H9 (cell line): ENCODE results near the gene LIMK2. TPM values are rescaled to one million over a fixed set of nuclear protein-coding genes. Genes with fewer than 3 reads are reported as not detected.
A peak's percentile ranks its signal among the peaks of the same experiment; 100 is the strongest.
"Not testable (repeated sequence)": the region's sequence is repeated elsewhere in the genome, so short reads cannot be mapped to it uniquely, and the experiment has no call there.

Experiments used
- DNase-seq: peaks from one replicate; pipeline ENCODE4 v3.0.0-alpha.2; 2017
- H2AFZ ChIP-seq: one replicate; pipeline ENCODE4 v1.6.1; 2013; ENCODE audit warnings: mild to moderate bottlenecking, low read length, control low read depth, moderate library complexity
- H2AK5ac ChIP-seq: 2 replicates; pipeline ENCODE4 v1.6.1; 2013; ENCODE audit warnings: low read length, control low read depth, mixed read lengths; ENCODE audit not compliant: insufficient read length
- H2BK120ac ChIP-seq: one replicate; pipeline ENCODE4 v1.6.1; 2013; ENCODE audit warnings: low read depth, mild to moderate bottlenecking, low read length, control low read depth, inconsistent platforms; ENCODE audit not compliant: poor library complexity, severe bottlenecking
- H2BK12ac ChIP-seq: 2 replicates; pipeline ENCODE4 v1.6.1; 2013; ENCODE audit warnings: low read length, control low read depth, mixed read lengths, low read depth; ENCODE audit not compliant: insufficient read length
- H2BK15ac ChIP-seq: 2 replicates; pipeline ENCODE4 v1.6.1; 2013; ENCODE audit warnings: low read depth, low read length, control low read depth
- H2BK20ac ChIP-seq: one replicate; pipeline ENCODE4 v1.6.1; 2013; ENCODE audit warnings: low read depth, mild to moderate bottlenecking, low read length, control low read depth, inconsistent platforms; ENCODE audit not compliant: poor library complexity, severe bottlenecking
- H2BK5ac ChIP-seq: 2 replicates; pipeline ENCODE4 v1.6.1; 2013; ENCODE audit warnings: low read length, control low read depth, mixed read lengths; ENCODE audit not compliant: insufficient read length
- H3K14ac ChIP-seq: 2 replicates; pipeline ENCODE4 v1.6.1; 2013; ENCODE audit warnings: low read length, control low read depth; ENCODE audit not compliant: insufficient read depth
- H3K18ac ChIP-seq: 2 replicates; pipeline ENCODE4 v1.6.1; 2013; ENCODE audit warnings: low read depth, mild to moderate bottlenecking, mixed read lengths, low read length, control low read depth; ENCODE audit not compliant: insufficient read length
- H3K23ac ChIP-seq: 2 replicates; pipeline ENCODE4 v1.6.1; 2013; ENCODE audit warnings: low read length, control low read depth, mixed read lengths, low read depth; ENCODE audit not compliant: insufficient read length
- H3K23me2 ChIP-seq: 2 replicates; pipeline ENCODE4 v1.6.1; 2013; ENCODE audit warnings: low read depth, mild to moderate bottlenecking, mixed read lengths, low read length, control low read depth; ENCODE audit not compliant: insufficient read length, poor library complexity, severe bottlenecking
- H3K27ac ChIP-seq: 2 replicates; pipeline ENCODE4 v1.5.1; 2013; ENCODE audit warnings: low read length, control low read depth, mixed read lengths, low read depth; ENCODE audit not compliant: insufficient read length
- H3K27me3 ChIP-seq: 2 replicates; pipeline ENCODE4 v1.6.1; 2013; ENCODE audit warnings: low read length, control low read depth, inconsistent platforms; ENCODE audit not compliant: insufficient read depth
- H3K4ac ChIP-seq: 2 replicates; pipeline ENCODE4 v1.6.1; 2013; ENCODE audit warnings: low read depth, mild to moderate bottlenecking, control low read depth, inconsistent platforms, low read length, moderate library complexity
- H3K4me1 ChIP-seq: 2 replicates; pipeline ENCODE4 v1.6.1; 2013; ENCODE audit warnings: low read length, control low read depth, inconsistent platforms; ENCODE audit not compliant: insufficient read depth
- H3K4me2 ChIP-seq: 2 replicates; pipeline ENCODE4 v1.6.1; 2013; ENCODE audit warnings: low read length, control low read depth, mixed read lengths; ENCODE audit not compliant: insufficient read length, insufficient read depth
- H3K56ac ChIP-seq: 2 replicates; pipeline ENCODE4 v1.6.1; 2013; ENCODE audit warnings: low read depth, mild to moderate bottlenecking, mixed read lengths, low read length, control low read depth; ENCODE audit not compliant: insufficient read length
- H3K79me1 ChIP-seq: 2 replicates; pipeline ENCODE4 v1.6.1; 2013; ENCODE audit warnings: low read depth, mild to moderate bottlenecking, moderate library complexity, low read length, control low read depth, inconsistent platforms; ENCODE audit not compliant: insufficient read depth, poor library complexity, severe bottlenecking
- H3K79me2 ChIP-seq: 2 replicates; pipeline ENCODE4 v1.6.1; 2013; ENCODE audit warnings: low read length, control low read depth, inconsistent platforms; ENCODE audit not compliant: insufficient read depth
- H3K9ac ChIP-seq: 2 replicates; pipeline ENCODE4 v1.6.1; 2013; ENCODE audit warnings: low read length, control low read depth, mixed read lengths; ENCODE audit not compliant: insufficient read length; ENCODE audit errors: extremely low read depth
- H3K9me3 ChIP-seq: one replicate; pipeline ENCODE4 v1.6.1; 2013; ENCODE audit warnings: low read depth, low read length, inconsistent platforms; ENCODE audit not compliant: control insufficient read depth
- H3T11ph ChIP-seq: one replicate; pipeline ENCODE4 v1.6.1; 2013; ENCODE audit warnings: mild to moderate bottlenecking, low read length, control low read depth, inconsistent platforms
- H4K20me1 ChIP-seq: one replicate; pipeline ENCODE4 v1.6.1; 2013; ENCODE audit not compliant: control insufficient read depth, insufficient read length, insufficient read depth
- H4K5ac ChIP-seq: 2 replicates; pipeline ENCODE4 v1.6.1; 2013; ENCODE audit warnings: low read depth, mild to moderate bottlenecking, mixed read lengths, low read length, control low read depth; ENCODE audit not compliant: insufficient read length
- H4K8ac ChIP-seq: replicated peaks from 2 replicates; pipeline ENCODE4 v1.6.1; 2013; ENCODE audit warnings: low read length, control low read depth, mixed read lengths, low read depth; ENCODE audit not compliant: insufficient read length
- H4K91ac ChIP-seq: 2 replicates; pipeline ENCODE4 v1.6.1; 2013; ENCODE audit warnings: low read depth, mild to moderate bottlenecking, moderate library complexity, mixed read lengths, low read length, control low read depth; ENCODE audit not compliant: insufficient read length
- H3K27ac Mint-ChIP-seq, 3 experiments: 2 replicates in 2 of 3; 3 replicates in 1 of 3; pipeline ENCODE4 v1.8.0; 2020 to 2021; ENCODE audit warnings: mixed read lengths in 3 of 3, mild to moderate bottlenecking in 1 of 3, moderate library complexity in 1 of 3
- H3K27me3 Mint-ChIP-seq: 2 replicates; pipeline ENCODE4 v1.8.0; 2021; ENCODE audit warnings: low read depth, mild to moderate bottlenecking, moderate library complexity, mixed read lengths
- H3K36me3 Mint-ChIP-seq, 3 experiments: 2 replicates in 2 of 3; 3 replicates in 1 of 3; pipeline ENCODE4 v1.8.0; 2020 to 2021; ENCODE audit warnings: low read depth in 3 of 3, mixed read lengths in 3 of 3; ENCODE audit not compliant: insufficient read depth in 1 of 3
- H3K4me1 Mint-ChIP-seq, 2 experiments: 2 replicates each; pipeline ENCODE4 v1.8.0; 2020; ENCODE audit warnings: mixed read lengths in 2 of 2
- H3K4me3 Mint-ChIP-seq, 2 experiments: 2 replicates in 1 of 2; 3 replicates in 1 of 2; pipeline ENCODE4 v1.8.0; 2020 to 2021; ENCODE audit warnings: mild to moderate bottlenecking in 2 of 2, mixed read lengths in 2 of 2, moderate library complexity in 1 of 2
- H3K9me3 Mint-ChIP-seq, 2 experiments: 2 replicates in 1 of 2; 3 replicates in 1 of 2; pipeline ENCODE4 v1.8.0; 2020; ENCODE audit warnings: mild to moderate bottlenecking in 2 of 2, mixed read lengths in 2 of 2, moderate library complexity in 1 of 2
- WGBS: extraction: QIAGEN DNeasy Blood & Tissue Kit; methylation state at CpG from one replicate; pipeline ENCODE4 v1.1.7; 2013; ENCODE audit warnings: missing lambda C conversion rate, low lambda C conversion rate, mixed read lengths; ENCODE audit not compliant: insufficient read length; ENCODE audit errors: extremely low coverage; 5-methylcytosine and 5-hydroxymethylcytosine counted together
- total RNA-seq: library from RNA; stranded (reverse); gene quantifications from 2 replicates; pipeline ENCODE4 v1.2.1, GENCODE V29; 2021
- TF ChIP-seq, protein P1 (sequence below): fragments of 200-600 bp; sonication (generic); conservative IDR thresholded peaks from 3 replicates; pipeline ENCODE4 v1.8.0; 2021; ENCODE audit warnings: antibody characterized with exemption, mild to moderate bottlenecking

The LIMK2 gene
- total RNA-seq, 1 experiment from 2014 or later, result 51.3 TPM

DNA sequence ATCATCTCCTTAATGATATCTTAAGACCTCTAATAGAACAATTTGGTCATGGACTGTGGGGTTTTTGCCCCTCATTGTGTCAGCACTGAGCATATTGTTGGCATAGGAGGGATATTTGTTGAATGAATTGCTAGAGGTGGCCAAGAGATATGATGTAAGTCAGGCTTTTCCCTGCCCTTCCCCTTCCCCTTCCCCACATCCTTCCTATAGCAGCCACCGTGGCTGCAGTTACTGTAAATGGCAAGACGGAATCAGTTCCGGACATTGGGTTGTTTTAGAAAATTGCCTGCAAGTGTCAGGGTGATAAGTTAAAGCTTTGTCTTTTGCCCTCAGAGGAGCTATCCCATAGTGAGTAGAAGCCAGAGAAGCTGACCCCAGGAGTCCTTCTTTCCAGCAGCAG, 23.0 kb downstream of the LIMK2 start:
- H3K79me2 ChIP-seq, result no peaks in the 10 kb centered on the region
- H3K9me3 Mint-ChIP-seq, result no peaks in the 10 kb centered on the region

DNA sequence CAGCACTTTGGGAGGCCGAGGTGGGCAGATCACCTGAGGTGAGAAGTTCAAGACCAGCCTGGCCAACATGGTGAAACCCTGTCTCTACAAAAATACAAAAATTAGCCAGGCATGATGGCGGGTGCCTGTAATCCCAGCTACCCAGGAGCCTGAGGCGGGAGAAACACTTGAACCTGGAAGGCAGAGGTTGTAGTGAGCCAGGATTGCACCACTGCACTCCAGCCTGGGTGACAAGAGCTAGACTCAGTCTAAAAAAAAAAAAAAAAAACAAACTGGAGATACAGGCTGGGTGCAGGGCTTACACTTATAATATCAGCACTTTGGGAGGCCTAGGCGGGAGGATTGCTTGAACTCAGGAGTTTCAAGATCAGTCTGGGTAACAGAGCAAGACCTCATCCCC, 23.9 kb downstream of the LIMK2 start:
- H3K4ac ChIP-seq, H3K27me3 Mint-ChIP-seq, H2AK5ac ChIP-seq, H4K91ac ChIP-seq, H3K56ac ChIP-seq, H3K27ac Mint-ChIP-seq, H3K18ac ChIP-seq, H3K4me3 Mint-ChIP-seq, H3K23ac ChIP-seq, H2BK20ac ChIP-seq, H3K23me2 ChIP-seq, H4K8ac ChIP-seq, H2BK12ac ChIP-seq, H3K27me3 ChIP-seq, H3K79me2 ChIP-seq, H4K20me1 ChIP-seq, H3K4me1 ChIP-seq, H3K4me1 Mint-ChIP-seq, DNase-seq, H4K5ac ChIP-seq, H3K4me2 ChIP-seq, H3K14ac ChIP-seq, H2BK120ac ChIP-seq, H3K9me3 Mint-ChIP-seq, H2BK15ac ChIP-seq, H3K79me1 ChIP-seq, H2BK5ac ChIP-seq, H3K9me3 ChIP-seq, H2AFZ ChIP-seq, H3T11ph ChIP-seq, H3K27ac ChIP-seq, H3K9ac ChIP-seq: not testable (repeated sequence)
- no CpG with 5 or more reads among the region's 4 CpGs for WGBS
- peaks cover 2 to 23% (median 6%) of the 10 kb centered on the region in 3 experiments; a peak in 4 of 7 replicates for H3K36me3 Mint-ChIP-seq

More for the DNA sequence above, 23.0 kb downstream of the LIMK2 start:
- Histone ChIP-seq H3K14ac (no peak overlapping the region), H3K4me2 (no peak overlapping the region), H3K27me3 (no peaks in the 10 kb centered on the region), H3K4me1 (no peaks in the 10 kb centered on the region), H3K23ac (no peak overlapping the region), H3K27ac (no peak overlapping the region), H3T11ph (no peak overlapping the region), H4K91ac (no peak overlapping the region), H3K4ac (no peak overlapping the region), H2BK20ac (no peak overlapping the region), H4K8ac (no peak overlapping the region), H3K18ac (no peak overlapping the region), H3K9ac (no peak overlapping the region), H4K20me1 (no peaks in the 10 kb centered on the region), H2BK15ac (no peak overlapping the region), H2AK5ac (no peak overlapping the region), H3K79me1 (no peaks in the 10 kb centered on the region), H3K9me3 (no peaks in the 10 kb centered on the region), H3K56ac (no peak overlapping the region), H2BK5ac (no peak overlapping the region), H4K5ac (no peak overlapping the region), H2AFZ (no peak overlapping the region), H3K23me2 (no peaks in the 10 kb centered on the region), H2BK120ac (no peak overlapping the region), H2BK12ac (no peak overlapping the region)
- no peak for DNase-seq
- H3K4me1 Mint-ChIP-seq, result no peaks in the 10 kb centered on the region; a peak in 1 of 4 replicates
- no CpG with 5 or more reads among the region's 3 CpGs for WGBS
- no peaks in the 10 kb centered on the region for H3K27me3 Mint-ChIP-seq
- H3K27ac Mint-ChIP-seq, result peak overlapping the region in 2 of 3 experiments; percentile 15 to 30; a peak in 3 of 7 replicates
- peaks cover 2 to 23% (median 6%) of the 10 kb centered on the region in 3 experiments; a peak in 4 of 7 replicates for H3K36me3 Mint-ChIP-seq
- TF ChIP-seq, protein P1, sequence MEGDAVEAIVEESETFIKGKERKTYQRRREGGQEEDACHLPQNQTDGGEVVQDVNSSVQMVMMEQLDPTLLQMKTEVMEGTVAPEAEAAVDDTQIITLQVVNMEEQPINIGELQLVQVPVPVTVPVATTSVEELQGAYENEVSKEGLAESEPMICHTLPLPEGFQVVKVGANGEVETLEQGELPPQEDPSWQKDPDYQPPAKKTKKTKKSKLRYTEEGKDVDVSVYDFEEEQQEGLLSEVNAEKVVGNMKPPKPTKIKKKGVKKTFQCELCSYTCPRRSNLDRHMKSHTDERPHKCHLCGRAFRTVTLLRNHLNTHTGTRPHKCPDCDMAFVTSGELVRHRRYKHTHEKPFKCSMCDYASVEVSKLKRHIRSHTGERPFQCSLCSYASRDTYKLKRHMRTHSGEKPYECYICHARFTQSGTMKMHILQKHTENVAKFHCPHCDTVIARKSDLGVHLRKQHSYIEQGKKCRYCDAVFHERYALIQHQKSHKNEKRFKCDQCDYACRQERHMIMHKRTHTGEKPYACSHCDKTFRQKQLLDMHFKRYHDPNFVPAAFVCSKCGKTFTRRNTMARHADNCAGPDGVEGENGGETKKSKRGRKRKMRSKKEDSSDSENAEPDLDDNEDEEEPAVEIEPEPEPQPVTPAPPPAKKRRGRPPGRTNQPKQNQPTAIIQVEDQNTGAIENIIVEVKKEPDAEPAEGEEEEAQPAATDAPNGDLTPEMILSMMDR, result no peak
- no peak overlapping the region for H3K4me3 Mint-ChIP-seq
